Measurements from ENCODE around the gene CBX8.

The CBX8 gene

DNA sequence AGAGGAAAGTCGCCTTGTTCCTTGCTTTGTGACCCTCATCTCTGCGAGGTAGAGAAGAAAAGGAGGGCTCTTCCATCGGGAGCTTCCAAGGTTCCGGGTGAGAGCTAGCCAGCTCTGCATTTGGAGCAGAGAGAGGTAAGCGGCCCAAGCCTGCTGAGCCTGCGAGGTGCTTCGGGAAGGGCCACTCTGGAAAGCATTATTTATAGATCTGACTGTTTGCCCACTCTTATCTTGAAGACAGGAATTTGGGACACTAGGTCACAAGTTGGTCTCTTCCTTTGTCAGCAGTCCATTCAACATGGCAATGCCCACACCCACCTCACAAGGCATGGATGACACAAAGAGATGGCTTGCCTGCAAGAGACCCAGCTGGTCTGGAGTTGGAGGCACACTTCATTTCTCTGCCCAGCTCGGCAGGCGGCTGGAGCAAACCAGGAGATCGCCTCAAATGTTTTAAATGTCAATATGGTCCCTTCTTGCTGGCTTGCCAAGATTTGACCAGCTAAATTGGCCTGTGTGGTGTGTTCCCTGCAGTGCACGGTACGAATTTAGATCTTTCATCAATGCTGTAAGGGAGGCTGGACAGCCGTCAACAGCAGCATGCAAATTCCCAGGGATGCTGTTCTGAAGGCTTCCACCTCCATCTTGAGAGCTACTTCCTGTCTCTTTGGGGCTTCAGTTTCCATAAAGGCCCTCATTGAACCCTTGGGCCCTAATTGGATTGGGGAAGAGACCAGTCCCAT, 22.8 kb upstream of the CBX8 start:
- no peak for DNase-seq (ENCODE audit: low read depth)

DNA sequence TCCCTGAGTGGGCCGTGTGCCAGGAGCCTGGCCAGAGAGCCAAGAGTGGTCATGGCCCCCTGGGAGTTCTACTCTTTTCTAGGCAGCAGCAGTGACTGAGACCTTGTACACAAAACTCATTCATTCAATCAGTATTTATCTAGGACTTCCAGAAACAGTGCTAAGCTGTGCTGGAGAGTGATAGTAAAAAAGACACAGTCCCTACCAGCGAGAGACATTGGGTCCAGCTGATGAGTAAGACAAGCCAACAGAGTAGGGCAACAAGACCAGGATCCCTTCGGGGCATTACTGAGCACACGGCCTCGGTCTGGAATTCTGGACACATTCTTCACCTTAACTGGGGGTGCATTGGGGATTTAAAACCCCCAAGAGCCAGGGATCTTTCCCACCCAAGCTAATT, 22.2 kb upstream of the CBX8 start:
- no peak for DNase-seq (ENCODE audit: low read depth)

- no peak for DNase-seq (ENCODE audit: low read depth)
Measured at GRCh38 chr17:79818026-79818758, 21.3 kb upstream of the CBX8 start.

DNA sequence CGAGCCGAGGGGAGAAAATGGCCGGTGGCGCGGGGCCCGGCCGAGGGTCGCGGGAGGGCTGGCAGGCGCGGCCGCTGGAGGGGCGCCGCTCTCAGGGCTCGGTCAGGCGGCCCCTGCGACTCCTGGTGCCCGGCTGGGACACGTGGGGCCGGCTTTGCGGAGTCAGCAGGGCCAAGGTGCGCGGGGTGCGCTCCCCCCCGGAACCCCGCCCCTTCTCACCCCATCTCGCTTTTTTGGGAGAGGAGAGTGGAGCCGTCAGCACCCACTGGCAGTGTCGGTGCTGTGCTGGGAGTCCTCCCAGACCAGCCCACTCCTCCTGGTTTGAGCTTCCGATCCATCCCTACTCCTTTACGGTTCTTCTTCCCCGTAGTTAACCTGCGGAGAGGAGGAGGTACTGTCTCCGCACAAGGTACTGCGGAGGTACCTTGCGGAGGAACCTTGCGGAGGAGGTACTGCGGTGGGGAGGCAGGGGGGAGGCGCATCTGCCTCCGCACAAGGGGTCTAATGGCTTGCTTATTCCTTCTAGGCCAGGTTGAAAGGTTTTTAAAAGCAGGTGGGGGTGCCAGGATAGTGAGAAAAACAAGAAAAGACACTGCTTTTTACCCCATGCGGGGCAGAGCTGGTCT, 19.1 kb upstream of the CBX8 start:
- DNase-seq (ENCODE audit: low read depth), result no peak

DNA sequence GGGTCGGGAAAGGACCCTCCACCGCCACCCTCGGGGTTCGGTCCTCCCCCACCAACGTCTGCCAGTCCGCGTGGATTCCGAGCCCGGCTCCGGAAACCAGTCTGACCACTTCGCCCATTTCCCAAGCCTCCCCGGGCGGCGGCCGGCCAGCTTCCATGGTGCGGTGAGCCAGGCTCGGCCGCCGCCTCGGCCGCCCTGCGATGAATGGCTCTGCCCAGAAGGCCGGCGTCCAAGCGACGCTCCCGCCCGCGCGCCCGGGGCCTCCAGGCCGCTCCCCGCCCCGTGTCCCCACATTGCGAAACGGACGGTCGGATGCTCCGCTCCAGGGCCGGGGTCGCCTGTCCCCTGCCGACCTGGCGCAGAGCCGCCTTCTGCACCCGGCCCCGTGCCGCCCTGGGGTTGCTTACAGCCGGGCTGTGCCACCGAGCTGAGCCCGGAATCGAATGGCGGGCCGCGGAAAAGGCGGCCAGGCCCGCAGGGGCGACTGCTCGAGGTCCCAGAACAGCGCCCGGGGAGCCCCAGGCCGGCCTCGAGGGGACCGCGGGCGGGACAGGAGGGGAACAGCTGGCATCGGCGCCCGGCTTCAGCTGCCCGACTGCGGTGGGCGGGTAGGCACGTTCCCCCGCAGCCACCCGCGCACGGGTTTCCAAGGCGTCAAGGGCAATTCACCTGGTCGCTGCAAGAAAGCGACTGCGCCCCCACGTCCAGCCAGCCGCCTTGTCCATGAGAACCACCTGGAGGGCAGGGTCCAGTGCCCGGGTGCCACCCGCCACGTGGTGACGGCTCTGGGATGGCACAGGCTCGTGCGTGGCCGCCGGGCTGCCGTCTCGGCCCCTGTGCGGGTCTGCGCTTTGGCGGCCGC, 18.3 kb upstream of the CBX8 start:
- peak; percentile 36 for DNase-seq (ENCODE audit: low read depth)

DNA sequence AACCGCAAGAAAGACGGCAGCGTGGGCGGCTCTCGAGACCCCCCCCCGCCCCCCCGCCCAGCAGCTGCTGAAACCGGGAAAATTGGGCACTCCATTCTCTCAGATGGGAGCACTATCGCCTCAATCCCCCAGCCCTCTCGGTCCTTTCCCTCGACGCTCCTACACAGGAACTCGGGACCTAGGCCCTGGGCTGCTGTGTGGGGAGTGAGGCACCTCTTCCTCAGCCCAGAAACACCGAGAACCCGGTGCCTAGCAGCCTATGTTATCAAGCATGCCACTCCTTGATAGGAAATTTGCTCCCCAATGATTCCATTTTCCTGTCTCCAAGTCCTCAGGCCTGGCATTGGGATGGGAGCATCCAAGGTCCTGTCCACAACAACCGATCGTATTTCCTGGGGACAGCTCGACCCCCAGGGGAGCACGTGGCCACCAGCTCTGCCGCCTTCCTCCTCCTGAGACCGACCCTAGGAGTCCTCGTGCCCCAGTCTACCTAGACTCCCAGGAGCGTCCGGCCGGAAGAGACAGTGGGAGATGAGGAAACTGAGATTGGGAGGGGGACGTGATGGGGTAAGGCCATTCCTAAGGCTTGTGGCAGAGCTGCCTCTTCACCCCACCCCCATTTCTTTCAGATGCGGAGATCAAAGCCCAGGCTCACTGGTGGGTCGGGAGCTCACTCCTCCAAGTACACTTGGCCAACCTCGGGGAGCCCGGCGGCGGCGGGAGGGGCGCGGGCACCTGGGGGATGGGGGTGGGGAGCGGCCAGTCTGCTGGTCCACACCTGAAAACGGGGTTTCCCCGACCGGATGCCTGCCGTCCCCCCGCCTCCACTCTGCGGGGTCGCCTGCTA, 17.5 kb upstream of the CBX8 start:
- no peak for DNase-seq (ENCODE audit: low read depth)

- DNase-seq (ENCODE audit: low read depth), result no peak
Measured at GRCh38 chr17:79813297-79814126, 16.6 kb upstream of the CBX8 start.

GRCh38 chr17:79812353-79813258, 15.7 kb upstream of the CBX8 start:
- no peak for DNase-seq (ENCODE audit: low read depth)

- no peak for DNase-seq (ENCODE audit: low read depth)
Measured at GRCh38 chr17:79811868-79812352, 15.0 kb upstream of the CBX8 start.

- DNase-seq (ENCODE audit: low read depth), result no peak
Measured at GRCh38 chr17:79811011-79811867, 14.4 kb upstream of the CBX8 start.

DNA sequence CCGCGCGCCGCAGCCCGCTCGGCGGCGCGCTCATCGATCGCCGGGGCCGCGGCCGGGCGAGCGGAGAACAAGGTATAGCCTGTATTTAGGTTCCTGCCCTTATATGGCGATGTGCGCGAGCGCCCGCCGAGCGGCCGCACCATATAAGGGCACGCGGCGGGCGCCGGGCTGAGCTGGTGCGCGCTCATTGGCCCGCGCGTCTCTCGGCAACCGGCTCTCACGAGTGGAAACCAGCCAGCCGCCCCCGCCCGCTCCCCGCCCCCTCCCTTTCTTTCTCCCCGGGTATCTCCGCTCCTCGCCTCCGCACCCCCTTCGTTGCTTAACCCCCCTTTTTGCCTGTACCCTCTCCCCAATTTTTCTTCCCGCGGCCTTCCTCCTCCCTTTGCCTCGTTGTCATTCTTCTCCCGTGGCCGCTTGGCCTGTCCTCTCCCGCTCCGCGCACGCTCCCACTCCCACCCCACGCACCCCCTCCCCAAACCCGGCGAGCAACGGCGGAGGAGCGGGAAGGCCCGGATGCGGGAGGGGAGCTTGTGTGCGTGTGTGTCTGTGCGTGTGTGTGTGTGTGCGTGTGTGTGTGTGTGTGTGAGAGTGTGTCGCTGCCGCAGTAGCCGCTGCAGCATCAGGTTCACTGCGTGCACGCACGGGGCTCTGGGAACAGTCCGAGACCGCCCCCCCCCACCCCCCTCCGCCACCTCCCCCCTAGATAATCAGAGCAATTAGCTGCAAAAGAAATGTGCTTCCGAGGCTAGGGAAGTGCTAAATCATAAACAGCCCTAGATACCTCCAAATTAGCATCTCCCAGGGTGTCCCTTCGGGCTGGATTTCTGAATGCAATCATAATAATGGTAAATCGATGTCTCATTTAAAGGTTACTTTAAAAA, 13.5 kb upstream of the CBX8 start:
- DNase-seq (ENCODE audit: low read depth), result peak; percentile 83

DNA sequence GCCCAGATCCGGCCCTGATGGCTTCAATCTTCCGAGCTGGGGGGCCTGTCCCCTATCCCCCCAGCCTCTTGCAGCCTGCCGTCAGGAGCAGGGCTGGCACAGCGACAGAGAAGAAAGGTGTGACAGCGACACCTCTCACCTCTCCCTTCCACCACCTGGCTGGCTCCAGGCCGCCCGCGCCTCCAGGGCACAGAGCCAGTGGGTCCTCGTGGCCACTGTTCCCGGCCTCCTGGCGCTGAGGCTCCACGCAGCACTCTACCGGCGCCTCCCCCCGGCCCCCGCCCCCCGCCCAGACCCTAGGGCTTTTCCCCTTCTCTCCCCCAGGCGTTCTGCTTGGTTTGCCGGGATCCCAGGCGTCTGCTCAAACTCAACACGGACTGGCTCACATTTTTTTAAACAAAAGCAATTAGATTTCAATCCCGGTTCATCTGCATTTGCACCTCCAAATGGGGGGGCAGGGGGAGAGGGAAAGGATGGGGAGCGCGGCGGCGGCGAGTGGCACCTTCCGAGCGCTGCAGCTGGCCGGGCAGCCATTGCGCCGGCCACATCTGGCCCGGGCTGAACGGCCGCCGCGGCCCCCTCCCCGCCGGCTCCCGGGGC, 12.8 kb upstream of the CBX8 start:
- DNase-seq (ENCODE audit: low read depth), result no peak

GRCh38 chr17:79808763-79809529, 12.1 kb upstream of the CBX8 start:
- peak; percentile 32 for DNase-seq (ENCODE audit: low read depth)

GRCh38 chr17:79806863-79807720, 10.2 kb upstream of the CBX8 start:
- DNase-seq (ENCODE audit: low read depth), result no peak

DNA sequence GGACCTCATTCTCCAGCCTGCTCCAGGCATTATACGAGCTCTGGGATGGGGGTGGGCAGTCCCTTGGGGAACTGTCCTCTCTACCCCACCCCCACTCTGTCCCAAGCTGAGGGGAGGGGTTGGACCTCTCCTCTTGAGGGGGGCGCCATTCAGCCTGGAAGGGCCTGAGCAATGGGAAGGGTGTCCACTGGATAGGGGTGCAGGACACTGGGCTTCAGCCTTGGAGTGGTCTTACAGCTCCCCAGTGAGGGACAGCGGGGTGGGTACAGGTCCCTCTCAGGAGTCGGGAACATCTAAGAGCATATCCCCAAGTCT, 9.5 kb upstream of the CBX8 start:
- DNase-seq (ENCODE audit: low read depth), result no peak

Data from iris pigment epithelial cell (primary cell).